ENCODE results near the gene NUP88. TPM values are rescaled to one million over a fixed set of nuclear protein-coding genes. Genes with fewer than 3 reads are reported as not detected.
"Not testable (repeated sequence)": the region's sequence is repeated elsewhere in the genome, so short reads cannot be mapped to it uniquely, and the experiment has no call there.

NUP88 gene
- total and polyA plus RNA-seq, 4 donors, result 41.3 to 86.0 (median 57.0) TPM

GRCh38 chr17:5438716-5439445, 19.4 kb upstream of the NUP88 start, which contains the start of gene C1QBP:
TSS of gene C1QBP (minus strand) at chr17:5439155. CDS start at chr17:5439073, 82 bp downstream.
- under 1% methylated on average over 71 of the region's 75 CpGs for WGBS (ENCODE audit: insufficient coverage)
- H3K36me3 ChIP-seq (ENCODE audit: control insufficient read depth, insufficient read depth, low read length), result peaks cover 43% of the 10 kb centered on the region

DNA sequence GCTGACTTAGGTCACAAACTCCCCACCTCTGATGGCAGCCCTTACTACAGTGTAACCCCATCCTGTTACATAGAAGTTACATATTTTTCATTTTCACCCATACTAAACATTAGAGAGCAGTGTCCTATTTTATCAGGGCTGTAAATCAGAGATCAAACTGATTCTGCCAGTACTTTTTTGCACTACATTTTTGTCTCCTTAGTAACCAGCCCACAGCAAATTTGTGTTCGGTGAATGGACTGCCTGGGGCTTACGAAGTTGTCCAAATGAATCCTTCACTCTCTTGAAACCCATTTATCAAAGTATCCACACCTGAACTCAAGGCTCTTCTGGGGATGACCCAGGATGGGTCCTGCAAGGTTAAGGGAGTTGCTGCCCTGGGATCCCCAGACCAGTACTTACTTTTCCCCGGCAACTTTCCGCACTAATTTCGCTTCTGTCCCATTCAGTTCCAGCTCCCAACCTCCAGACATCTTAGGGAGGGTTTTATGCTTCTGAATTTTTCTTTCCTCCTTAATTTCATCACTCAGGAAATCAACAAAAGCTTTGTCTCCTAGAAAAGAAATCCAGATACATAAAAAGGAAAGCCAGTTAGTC, 18.4 kb upstream of the NUP88 start:
- peak overlapping the region; percentile 66 for H3K4me3 ChIP-seq (ENCODE audit: low read depth, low read length)
- no peak for DNase-seq (ENCODE audit: low read depth in 4 of 6, low spot score in 6 of 6)
- no peaks in the 10 kb centered on the region for H3K27me3 ChIP-seq (ENCODE audit: control insufficient read depth, insufficient read depth, low read length)
- H3K27ac ChIP-seq (ENCODE audit: low read depth, low read length), result no peak overlapping the region
- H3K9me3 ChIP-seq (ENCODE audit: control insufficient read depth, insufficient read depth, low read length), result no peaks in the 10 kb centered on the region
- WGBS (ENCODE audit: insufficient coverage), result 90% methylated on average over 2 of the region's 5 CpGs
- peaks cover 9% of the 10 kb centered on the region for H3K4me1 ChIP-seq (ENCODE audit: control insufficient read depth, insufficient read depth, low read length)
- H3K36me3 ChIP-seq (ENCODE audit: control insufficient read depth, insufficient read depth, low read length), result peaks cover 48% of the 10 kb centered on the region

More at GRCh38 chr17:5438716-5439445, 19.4 kb upstream of the NUP88 start, which contains the start of gene C1QBP:
- Histone ChIP-seq H3K4me3 (ENCODE audit: low read depth, low read length) (peak within 1 kb of the TSS; percentile 66), H3K9me3 (ENCODE audit: control insufficient read depth, insufficient read depth, low read length) (no peaks in the 10 kb centered on the region), H3K4me1 (ENCODE audit: control insufficient read depth, insufficient read depth, low read length) (peaks cover 9% of the 10 kb centered on the region), H3K27me3 (ENCODE audit: control insufficient read depth, insufficient read depth, low read length) (no peaks in the 10 kb centered on the region), H3K27ac (ENCODE audit: low read depth, low read length) (peak within 1 kb of the TSS; percentile 60)
- DNase-seq (ENCODE audit: low read depth in 4 of 6, low spot score in 6 of 6), result peak; percentile 83 to 97 (median 89)

GRCh38 chr17:5435781-5436315, 16.4 kb upstream of the NUP88 start:
- WGBS (ENCODE audit: insufficient coverage), result 75% methylated on average over 2 of the region's 12 CpGs
- H3K36me3 ChIP-seq (ENCODE audit: control insufficient read depth, insufficient read depth, low read length), result peaks cover 47% of the 10 kb centered on the region
- H3K27ac ChIP-seq (ENCODE audit: low read depth, low read length); DNase-seq (ENCODE audit: low read depth in 4 of 6, low spot score in 6 of 6); H3K27me3 ChIP-seq (ENCODE audit: control insufficient read depth, insufficient read depth, low read length); H3K9me3 ChIP-seq (ENCODE audit: control insufficient read depth, insufficient read depth, low read length); H3K4me3 ChIP-seq (ENCODE audit: low read depth, low read length); H3K4me1 ChIP-seq (ENCODE audit: control insufficient read depth, insufficient read depth, low read length): not testable (repeated sequence)

DNA sequence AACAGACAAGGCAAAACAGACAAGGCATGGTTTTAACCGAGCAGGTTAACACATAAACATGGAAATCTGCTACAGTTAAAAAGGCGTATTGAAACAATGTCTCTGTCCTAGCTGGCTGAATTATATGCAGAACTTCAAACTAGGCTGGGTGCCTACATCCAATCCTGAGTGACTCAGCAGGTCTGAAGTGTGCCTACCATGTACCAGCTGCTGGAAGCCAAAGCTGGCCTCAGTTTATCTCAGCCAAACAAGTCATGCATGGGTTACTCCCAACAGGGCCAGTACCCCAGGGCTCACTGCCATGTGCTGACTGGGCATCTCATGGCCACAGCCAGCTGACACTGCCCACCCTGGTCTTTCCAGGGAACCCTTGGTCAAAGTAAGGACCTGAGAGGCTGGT, 15.5 kb upstream of the NUP88 start:
- Histone ChIP-seq H3K9me3 (ENCODE audit: control insufficient read depth, insufficient read depth, low read length) (no peaks in the 10 kb centered on the region), H3K4me3 (ENCODE audit: low read depth, low read length) (no peak overlapping the region), H3K4me1 (ENCODE audit: control insufficient read depth, insufficient read depth, low read length) (peaks cover 9% of the 10 kb centered on the region), H3K27ac (ENCODE audit: low read depth, low read length) (no peak overlapping the region), H3K36me3 (ENCODE audit: control insufficient read depth, insufficient read depth, low read length) (peaks cover 55% of the 10 kb centered on the region), H3K27me3 (ENCODE audit: control insufficient read depth, insufficient read depth, low read length) (no peaks in the 10 kb centered on the region)
- WGBS (ENCODE audit: insufficient coverage), result 95% methylated on average over 2 of the region's 2 CpGs
- DNase-seq (ENCODE audit: low read depth in 4 of 6, low spot score in 6 of 6), result no peak

GRCh38 chr17:5431949-5432556, 12.6 kb upstream of the NUP88 start:
- no peak overlapping the region for H3K4me3 ChIP-seq (ENCODE audit: low read depth, low read length)
- no CpG with 5 or more reads among the region's 3 CpGs for WGBS (ENCODE audit: insufficient coverage)
- H3K4me1 ChIP-seq (ENCODE audit: control insufficient read depth, insufficient read depth, low read length), result no peaks in the 10 kb centered on the region
- DNase-seq (ENCODE audit: low read depth in 4 of 6, low spot score in 6 of 6), result no peak
- peaks cover 78% of the 10 kb centered on the region for H3K36me3 ChIP-seq (ENCODE audit: control insufficient read depth, insufficient read depth, low read length)
- H3K9me3 ChIP-seq (ENCODE audit: control insufficient read depth, insufficient read depth, low read length), result no peaks in the 10 kb centered on the region
- no peaks in the 10 kb centered on the region for H3K27me3 ChIP-seq (ENCODE audit: control insufficient read depth, insufficient read depth, low read length)
- H3K27ac ChIP-seq (ENCODE audit: low read depth, low read length), result no peak overlapping the region

- H3K36me3 ChIP-seq (ENCODE audit: control insufficient read depth, insufficient read depth, low read length), result peaks cover 80% of the 10 kb centered on the region
- not testable (repeated sequence) for H3K27me3 ChIP-seq (ENCODE audit: control insufficient read depth, insufficient read depth, low read length); H3K4me3 ChIP-seq (ENCODE audit: low read depth, low read length); H3K4me1 ChIP-seq (ENCODE audit: control insufficient read depth, insufficient read depth, low read length); DNase-seq (ENCODE audit: low read depth in 4 of 6, low spot score in 6 of 6); H3K27ac ChIP-seq (ENCODE audit: low read depth, low read length); H3K9me3 ChIP-seq (ENCODE audit: control insufficient read depth, insufficient read depth, low read length)
- WGBS (ENCODE audit: insufficient coverage), result 67% methylated on average over 5 of the region's 5 CpGs
Observed at GRCh38 chr17:5431234-5431633, 11.8 kb upstream of the NUP88 start.

DNA sequence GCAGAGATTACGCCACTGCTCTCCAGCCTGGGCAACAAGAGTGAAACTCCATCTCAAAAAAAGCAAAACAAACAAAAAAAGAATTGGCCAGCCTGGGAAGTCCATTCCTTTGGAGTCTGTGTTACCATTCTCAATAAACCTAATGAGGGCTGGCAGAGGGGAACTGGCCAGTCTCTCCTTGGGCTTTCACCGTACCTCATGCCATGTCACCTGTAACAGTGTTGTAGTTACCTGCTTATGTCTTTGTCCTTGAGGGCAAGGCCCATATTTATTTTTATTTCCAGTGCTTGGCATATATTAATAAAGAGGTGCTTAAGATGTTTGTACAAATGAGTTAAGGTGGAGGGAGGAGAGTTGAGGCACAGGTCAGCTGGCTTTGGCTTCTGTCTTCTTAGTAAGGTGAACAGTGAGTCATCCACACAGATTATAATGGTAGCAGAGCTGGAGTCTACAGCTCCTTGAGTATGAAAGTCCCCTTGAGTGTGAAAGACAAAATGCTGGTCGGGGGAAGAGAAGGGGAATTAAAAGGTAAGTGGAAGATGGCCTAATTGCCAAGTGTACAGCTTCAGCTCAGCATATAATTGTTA, 11.0 kb upstream of the NUP88 start:
- Histone ChIP-seq H3K36me3 (ENCODE audit: control insufficient read depth, insufficient read depth, low read length) (peaks cover 81% of the 10 kb centered on the region), H3K27ac (ENCODE audit: low read depth, low read length) (no peak overlapping the region)
- 90% methylated on average over 2 of the region's 3 CpGs for WGBS (ENCODE audit: insufficient coverage)

DNA sequence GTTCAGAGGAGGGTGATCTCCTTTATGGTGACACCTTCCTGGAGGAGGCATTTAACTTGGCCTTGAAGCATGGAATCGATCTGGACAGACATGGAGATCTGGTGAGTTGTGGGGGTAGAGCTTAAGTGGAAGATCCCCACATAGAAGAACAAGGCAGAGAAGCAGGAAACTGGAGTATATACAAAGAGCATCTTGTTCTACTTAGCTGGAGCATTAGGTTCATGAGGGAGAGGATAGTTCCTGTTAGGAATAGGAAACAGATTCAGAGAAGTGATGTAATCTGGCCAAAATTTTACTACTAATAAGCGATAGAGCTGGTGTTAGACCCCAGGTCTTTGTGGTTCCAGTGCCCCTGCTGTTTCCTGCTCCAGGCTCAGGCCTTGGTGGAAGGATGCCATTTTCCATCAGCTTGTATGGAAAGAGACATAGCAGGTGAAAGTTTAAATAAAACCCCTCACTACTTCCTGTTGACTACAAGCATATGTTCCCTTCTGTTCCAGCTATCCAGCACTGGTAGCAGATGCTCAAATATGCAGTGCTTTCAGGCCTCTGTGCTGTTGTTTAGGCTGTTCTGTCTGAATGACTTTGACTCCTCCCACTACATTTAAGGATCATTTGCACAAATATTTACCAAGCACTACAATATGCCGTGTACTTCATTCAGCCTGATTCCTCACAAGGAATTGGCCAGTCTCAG, 9.9 kb upstream of the NUP88 start:
- no peaks in the 10 kb centered on the region for H3K4me1 ChIP-seq (ENCODE audit: control insufficient read depth, insufficient read depth, low read length)
- no peaks in the 10 kb centered on the region for H3K27me3 ChIP-seq (ENCODE audit: control insufficient read depth, insufficient read depth, low read length)
- peaks cover 77% of the 10 kb centered on the region for H3K36me3 ChIP-seq (ENCODE audit: control insufficient read depth, insufficient read depth, low read length)
- H3K9me3 ChIP-seq (ENCODE audit: control insufficient read depth, insufficient read depth, low read length), result no peaks in the 10 kb centered on the region
- no peak for DNase-seq (ENCODE audit: low read depth in 4 of 6, low spot score in 6 of 6)
- H3K27ac ChIP-seq (ENCODE audit: low read depth, low read length), result no peak overlapping the region
- no peak overlapping the region for H3K4me3 ChIP-seq (ENCODE audit: low read depth, low read length)
- 95% methylated on average over 3 of the region's 3 CpGs for WGBS (ENCODE audit: insufficient coverage)

More for the DNA sequence above, 11.0 kb upstream of the NUP88 start:
- Histone ChIP-seq H3K4me1 (ENCODE audit: control insufficient read depth, insufficient read depth, low read length) (no peaks in the 10 kb centered on the region), H3K27me3 (ENCODE audit: control insufficient read depth, insufficient read depth, low read length) (no peaks in the 10 kb centered on the region), H3K4me3 (ENCODE audit: low read depth, low read length) (no peak overlapping the region), H3K9me3 (ENCODE audit: control insufficient read depth, insufficient read depth, low read length) (no peaks in the 10 kb centered on the region)
- DNase-seq (ENCODE audit: low read depth in 4 of 6, low spot score in 6 of 6), result no peak

DNA sequence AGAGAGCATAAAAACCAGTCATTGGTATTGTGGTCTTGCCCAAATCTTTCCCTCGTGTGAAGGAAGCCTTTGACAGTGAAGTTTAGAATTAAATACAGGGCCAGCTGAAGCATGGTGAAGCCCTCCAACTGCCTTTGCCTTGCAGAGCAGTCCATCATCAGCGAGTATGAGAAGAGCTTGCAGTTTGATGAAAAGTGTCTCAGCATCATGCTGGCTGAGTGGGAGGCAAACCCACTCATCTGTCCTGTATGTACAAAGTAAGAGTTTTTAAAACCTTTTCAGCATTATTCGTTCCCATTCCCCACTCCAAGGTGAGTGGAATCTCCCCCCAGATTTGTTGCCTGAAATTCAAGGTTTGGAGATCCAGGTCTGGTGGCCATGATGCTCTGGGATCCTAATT, 6.4 kb upstream of the NUP88 start:
- WGBS (ENCODE audit: insufficient coverage), result 0% methylated on average over 1 of the region's 3 CpGs
- DNase-seq (ENCODE audit: low read depth in 4 of 6, low spot score in 6 of 6), result no peak
- H3K27me3 ChIP-seq (ENCODE audit: control insufficient read depth, insufficient read depth, low read length), result no peaks in the 10 kb centered on the region
- no peaks in the 10 kb centered on the region for H3K9me3 ChIP-seq (ENCODE audit: control insufficient read depth, insufficient read depth, low read length)
- H3K36me3 ChIP-seq (ENCODE audit: control insufficient read depth, insufficient read depth, low read length), result peaks cover 72% of the 10 kb centered on the region
- peaks cover 5% of the 10 kb centered on the region for H3K4me1 ChIP-seq (ENCODE audit: control insufficient read depth, insufficient read depth, low read length)
- H3K4me3 ChIP-seq (ENCODE audit: low read depth, low read length), result no peak overlapping the region
- H3K27ac ChIP-seq (ENCODE audit: low read depth, low read length), result no peak overlapping the region

All from spinal cord (tissue), 10 donors.